HT-29 (cell line): ENCODE measurements around the gene CHRNB2. TPM values are rescaled to one million over a fixed set of nuclear protein-coding genes. Genes with fewer than 3 reads are reported as not detected.
"Not testable (repeated sequence)": the region's sequence is repeated elsewhere in the genome, so short reads cannot be mapped to it uniquely, and the experiment has no call there.

ENCODE experiments used
- DNase-seq: peaks from one replicate; pipeline ENCODE4 v3.0.0-alpha.2; 2015; ENCODE audit warnings: low spot score
- total RNA-seq: library from RNA; depleted of rRNA; stranded (reverse); fragments of >200 nt; shearing (Covaris generic); gene quantifications from 2 replicates; pipeline ENCODE4 v1.2.3, GENCODE V29; 2014; rRNA removed

The CHRNB2 gene, protein sequence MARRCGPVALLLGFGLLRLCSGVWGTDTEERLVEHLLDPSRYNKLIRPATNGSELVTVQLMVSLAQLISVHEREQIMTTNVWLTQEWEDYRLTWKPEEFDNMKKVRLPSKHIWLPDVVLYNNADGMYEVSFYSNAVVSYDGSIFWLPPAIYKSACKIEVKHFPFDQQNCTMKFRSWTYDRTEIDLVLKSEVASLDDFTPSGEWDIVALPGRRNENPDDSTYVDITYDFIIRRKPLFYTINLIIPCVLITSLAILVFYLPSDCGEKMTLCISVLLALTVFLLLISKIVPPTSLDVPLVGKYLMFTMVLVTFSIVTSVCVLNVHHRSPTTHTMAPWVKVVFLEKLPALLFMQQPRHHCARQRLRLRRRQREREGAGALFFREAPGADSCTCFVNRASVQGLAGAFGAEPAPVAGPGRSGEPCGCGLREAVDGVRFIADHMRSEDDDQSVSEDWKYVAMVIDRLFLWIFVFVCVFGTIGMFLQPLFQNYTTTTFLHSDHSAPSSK
- total RNA-seq, result not detected in 2 replicates

DNA sequence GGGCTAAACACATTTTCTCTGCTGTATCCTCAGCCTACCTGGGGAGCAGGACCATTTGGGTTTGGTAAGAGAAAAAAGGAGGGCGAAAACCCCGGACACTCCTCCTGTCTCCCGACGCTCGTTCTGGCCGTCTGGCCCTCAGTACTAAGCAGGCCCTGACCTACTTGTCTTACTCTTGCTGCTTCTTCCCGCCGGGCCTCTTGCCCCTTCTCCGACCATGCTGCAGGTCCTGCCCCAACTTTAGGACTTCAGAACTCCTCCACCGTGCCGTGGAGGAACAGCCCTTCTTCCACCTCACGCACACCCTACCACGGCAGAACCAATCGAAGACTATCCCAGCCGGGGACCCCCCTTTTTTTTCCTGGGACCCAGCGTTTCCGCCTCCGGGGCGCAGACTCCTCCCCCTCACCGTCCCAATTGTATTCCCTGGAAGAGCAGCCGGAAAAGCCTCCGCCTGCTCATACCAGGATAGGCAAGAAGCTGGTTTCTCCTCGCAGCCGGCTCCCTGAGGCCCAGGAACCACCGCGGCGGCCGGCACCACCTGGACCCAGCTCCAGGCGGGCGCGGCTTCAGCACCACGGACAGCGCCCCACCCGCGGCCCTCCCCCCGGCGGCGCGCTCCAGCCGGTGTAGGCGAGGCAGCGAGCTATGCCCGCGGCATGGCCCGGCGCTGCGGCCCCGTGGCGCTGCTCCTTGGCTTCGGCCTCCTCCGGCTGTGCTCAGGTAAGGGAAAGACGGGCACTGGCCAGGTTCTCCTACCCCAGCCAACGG, at the start of gene CHRNB2:
Gene CHRNB2, plus strand, starts transcription at position 393 of the 771 bp plus-strand sequence. Its CDS starts 267 bp downstream, at position 660.
- peak; percentile 33 for DNase-seq

DNA sequence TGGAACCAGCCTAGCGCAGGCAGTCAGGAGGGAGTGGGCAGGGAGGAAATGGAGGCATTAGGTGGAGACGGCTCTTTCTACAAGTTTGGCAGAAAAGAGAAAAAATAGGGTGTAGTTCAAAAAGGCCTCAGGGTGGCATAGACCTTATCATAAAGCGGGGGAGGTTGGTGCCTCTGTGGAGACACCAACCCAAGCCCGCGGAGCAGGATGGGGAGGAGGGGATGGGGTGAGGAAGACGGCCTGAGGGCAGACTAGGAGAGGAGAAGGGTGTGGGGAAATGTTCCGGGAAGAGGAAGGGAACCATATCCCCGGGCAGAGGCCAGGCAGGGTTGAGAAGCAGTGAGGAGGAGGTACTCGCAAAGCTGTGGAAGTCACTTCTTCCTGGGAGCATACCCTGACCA, 48.0 kb upstream of the CHRNB2 start:
- DNase-seq, result no peak

DNA sequence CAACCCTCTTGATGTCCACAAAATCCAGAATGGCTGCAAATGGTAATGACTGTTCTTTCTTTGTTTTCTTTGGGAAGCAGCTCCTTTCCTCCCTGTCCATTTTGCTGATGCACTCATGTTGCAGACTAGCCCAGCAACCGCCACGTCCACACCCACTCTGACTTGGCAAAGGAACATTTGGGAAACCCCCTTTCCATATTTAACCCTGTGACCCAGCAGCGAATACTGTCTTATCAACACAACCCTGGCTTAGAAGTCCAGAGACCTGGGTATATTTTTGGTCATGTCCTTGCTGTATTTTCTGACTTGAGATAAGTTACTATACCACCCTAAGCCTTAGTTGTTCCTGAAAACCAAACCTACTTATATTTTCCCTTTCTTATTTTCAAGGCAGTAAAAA, 47.2 kb upstream of the CHRNB2 start:
- DNase-seq, result no peak

DNA sequence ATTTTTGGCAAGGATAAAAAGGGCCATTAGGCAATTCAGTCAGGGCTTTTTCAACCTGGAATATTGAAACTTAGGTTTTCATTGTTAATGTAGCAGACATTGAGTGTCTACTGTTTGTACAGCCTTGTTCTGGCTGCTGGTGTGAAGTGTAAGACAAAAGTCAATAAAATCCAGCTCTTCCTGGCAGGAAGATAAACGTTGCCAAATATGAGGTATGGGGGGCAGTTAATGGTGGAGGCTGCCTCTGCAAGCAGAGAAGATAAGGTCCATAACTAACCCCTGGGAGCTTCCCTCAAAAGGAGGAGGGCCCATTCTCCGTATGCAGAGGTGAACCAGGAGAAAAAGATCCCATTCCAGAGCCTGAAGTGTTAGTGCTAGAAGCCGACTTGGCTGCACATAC, 45.9 kb upstream of the CHRNB2 start:
- DNase-seq, result no peak

DNA sequence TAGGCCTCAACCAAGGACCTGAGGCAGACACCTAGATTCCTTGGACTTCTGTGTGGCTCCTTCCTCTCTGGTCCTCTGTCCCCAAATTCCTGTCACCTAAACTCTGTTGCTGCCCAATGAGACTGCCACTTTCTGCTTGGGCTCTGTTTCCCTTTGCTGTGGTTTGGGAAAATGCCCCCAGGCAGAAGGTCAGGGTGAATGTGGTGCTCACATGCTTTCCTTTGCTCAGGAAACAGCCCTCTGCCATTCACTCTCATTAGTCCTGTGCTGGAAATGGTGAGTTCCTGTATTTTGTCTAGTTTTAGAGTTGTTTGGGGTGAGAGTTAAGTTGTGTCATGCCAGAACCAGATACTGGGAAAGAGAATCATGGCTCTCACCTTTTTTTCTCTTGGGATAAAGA, 42.7 kb upstream of the CHRNB2 start:
- DNase-seq, result no peak

DNA sequence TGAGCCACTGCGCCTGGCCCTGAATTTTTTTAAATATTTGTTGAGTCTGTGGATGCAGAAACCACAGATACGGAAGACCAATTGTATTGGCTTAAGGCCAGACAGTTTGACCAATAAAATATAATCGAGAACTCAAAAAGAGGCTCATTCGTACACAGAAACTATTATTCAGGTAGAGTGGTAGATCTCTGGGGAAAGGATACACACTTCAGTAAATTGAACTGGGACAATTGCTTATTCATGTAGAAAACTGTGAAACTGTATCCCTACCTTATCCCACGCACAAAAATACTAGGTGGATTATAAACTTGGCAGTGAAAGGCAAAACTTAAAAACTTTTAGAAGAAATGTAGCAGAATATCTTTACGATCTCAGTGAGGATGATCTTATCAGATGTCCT, 40.4 kb upstream of the CHRNB2 start:
- DNase-seq, result no peak

DNA sequence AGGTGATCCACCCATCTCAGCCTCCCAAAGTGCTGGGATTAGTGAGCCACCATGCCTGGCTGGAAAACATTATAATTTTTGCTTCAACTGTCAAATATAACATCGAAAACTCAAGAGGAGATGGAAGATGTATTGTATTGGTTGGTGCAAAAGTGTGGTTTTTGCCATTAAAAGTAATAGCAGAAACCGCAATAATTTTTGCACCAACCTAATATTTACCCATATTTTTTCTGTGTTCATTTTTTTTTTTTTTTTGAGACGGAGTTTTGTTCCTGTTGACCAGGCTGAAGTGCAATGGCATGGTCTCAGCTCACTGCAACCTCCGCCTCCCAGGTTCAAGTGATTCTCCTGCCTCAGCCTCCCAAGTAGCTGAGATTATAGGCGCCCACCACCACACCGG, 38.3 kb upstream of the CHRNB2 start:
- DNase-seq, result no peak

DNA sequence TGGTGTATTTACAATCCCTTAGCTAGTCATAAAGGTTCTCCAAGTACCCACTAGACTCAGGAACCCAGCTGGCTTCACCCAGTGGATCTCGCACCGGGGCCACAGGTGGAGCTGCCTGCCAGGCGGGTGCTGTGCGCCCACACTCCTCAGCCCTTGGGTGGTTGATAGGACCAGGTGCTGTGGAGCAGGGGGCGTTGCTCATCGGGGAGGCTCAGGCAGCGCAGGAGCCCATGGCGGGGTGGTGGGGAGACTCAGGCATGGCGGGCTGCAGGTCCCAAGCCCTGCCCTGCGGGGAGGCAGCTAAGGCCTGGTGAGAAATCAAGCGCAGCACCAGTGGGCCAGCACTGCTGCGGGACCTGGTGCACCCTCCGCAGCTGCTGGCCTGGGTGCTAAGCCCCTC, 35.6 kb upstream of the CHRNB2 start:
- DNase-seq, result not testable (repeated sequence)

DNA sequence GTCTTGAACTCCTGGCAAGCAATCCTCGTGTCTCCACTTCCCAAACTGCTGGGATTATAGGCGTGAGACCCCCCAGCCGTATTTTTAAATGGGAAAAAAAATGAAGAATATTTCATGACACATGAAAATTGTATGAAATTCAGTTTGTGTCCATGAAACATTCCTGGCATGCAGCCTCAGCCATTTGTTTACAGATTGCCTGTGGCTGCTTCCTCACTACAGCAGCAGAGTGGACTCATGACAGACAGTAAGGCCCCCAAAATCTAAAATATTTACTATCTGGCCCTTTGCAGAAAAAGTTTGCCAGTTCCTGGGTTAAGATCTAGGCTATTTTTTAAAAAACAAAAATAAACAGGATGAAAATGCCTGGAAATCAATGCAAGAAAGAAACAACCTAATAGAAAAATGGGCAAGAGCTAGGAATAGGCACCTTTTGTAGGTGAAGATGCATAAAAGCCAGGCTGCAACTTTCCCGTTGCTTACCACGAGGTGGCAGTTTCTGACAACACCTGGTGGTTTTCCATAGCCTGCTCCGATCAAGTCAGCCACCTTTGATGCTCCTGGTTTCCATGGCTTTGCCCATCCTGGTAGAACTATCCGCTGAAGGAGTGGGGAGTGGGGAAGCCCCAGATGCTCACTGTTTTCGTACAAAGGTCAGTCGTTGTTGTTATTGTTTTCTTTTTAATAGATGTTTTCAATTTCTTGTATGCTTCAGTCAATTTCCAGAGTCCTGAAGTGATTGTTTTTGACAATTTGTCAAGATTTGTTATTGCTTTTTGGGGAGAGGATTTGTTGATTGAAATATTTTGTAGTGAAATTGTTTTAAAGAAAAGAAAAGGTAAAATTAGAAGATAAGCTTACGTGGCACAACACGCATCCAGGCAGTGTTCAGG, 33.4 kb upstream of the CHRNB2 start:
- peak; percentile 74 for DNase-seq

DNA sequence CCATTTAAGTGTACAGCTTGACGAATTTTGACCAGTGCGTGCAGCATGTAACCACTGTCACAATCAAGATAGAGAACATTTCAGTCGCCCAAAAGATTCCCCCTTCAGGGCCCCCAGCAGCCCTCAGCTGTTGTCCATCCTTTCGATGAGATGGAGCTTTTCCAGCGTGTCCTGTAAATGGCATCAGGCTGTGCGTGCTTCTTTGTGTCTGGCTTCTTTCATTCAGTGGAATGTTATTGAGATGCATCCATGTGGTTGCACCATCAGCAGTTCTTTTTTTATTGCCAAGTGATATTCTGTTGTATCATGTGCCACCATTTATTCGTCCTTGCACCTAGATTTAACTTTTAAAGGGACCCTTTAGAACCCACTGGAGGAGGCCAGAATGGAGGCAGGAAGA, 31.0 kb upstream of the CHRNB2 start:
- no peak for DNase-seq

DNA sequence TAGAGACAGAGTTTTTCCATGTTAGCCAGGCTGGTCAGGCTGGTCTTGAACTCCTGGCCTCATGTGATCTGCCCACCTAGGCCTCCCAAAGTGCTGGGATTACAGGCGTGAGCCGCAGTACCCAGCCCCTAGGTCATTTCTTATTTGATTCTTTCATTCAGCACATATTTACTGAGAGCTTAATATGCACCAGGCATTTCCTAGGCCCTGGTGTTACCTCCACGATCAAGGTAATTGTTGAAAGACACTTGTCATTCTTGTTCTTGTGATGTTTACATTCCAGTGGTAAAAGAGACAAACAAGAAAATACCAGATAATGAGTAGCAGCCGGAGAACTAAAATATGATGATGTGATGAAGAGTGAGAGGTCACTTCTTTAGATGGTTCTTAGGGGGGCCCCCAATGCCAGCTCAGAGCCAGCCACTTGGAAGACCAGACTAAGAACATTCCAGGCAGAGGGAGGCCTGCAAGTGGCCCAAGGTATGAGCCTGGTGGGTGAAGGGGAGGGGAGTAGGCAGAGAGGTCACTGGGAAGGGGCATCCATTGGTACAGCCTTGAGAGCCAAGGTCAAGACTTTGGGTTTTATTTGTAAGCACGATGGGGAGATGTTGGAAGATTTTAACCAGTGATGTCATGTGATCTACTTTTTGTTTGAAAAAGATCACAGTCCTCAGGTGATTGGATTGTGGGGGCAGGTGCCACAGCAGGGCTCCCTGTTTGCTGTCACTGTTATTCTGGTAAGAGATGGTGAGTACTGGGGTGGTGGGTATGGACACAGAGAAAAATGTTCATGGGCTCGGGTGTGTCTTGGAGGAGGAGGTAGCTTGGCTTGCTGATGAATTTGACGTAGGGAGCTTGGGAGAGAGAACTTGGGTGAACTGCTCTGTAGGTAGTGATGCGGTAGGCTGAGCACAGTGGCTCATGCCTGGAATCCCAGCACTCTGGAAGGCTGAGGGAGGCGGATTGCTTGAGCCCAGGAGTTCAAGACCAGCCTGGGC, 27.8 kb upstream of the CHRNB2 start:
- no peak for DNase-seq

DNA sequence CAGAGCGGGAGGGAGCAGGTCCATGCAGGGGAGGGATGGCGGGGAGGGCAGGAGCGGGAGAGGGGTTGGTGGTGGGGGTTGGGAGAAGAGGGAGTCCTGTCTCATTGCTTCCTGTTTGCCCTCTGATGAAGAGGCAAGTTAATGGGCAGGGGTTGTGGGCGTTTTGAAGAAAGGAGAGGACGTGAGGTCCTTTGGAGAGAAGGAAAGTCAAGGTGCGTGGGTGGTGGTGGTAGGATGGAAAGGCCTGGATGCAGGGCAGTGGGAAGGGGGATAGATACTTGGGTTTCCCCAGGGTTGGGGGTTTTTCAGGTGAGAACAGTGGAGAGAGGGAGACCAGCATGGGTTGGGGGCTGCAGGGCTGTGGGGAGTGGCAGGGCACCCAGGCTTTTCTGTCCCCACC, 26.3 kb upstream of the CHRNB2 start:
- DNase-seq, result no peak

DNA sequence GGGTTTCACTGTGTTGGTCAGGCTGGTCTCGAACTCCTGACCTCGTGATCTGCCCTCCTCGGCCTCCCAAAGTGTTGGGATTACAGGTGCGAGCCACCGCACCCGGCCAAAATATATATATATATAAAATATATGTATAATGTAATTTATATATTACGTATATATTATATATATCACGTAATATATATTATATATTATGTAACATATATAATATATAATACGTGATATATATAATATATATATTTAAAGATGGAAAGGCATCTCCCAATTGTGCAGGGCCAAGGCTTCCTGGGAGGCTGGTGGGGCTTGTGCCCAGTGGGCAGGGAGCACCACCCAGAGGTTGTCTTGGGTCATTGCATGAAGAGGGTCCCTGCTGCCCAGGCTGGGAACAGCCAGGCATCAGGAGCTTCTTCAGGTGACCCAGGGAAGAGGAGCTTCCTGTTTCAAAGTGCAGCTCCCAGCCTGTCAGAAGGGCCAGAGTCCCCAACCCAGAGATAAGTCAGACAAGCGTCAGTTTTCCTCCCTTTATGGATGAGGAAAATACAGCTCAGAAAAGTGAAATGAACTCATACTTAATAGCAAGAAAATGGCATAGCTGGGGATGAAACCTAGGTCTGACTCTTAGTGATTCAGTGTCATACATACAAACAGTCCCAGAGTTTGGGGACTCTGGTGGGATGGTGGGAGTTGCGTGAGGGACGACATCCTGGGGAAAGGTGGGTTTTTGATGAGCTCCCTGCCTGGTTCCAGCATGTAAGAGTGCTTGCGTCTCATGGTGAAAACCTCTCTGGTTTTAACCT, 21.1 kb upstream of the CHRNB2 start:
- peak; percentile 81 for DNase-seq

DNA sequence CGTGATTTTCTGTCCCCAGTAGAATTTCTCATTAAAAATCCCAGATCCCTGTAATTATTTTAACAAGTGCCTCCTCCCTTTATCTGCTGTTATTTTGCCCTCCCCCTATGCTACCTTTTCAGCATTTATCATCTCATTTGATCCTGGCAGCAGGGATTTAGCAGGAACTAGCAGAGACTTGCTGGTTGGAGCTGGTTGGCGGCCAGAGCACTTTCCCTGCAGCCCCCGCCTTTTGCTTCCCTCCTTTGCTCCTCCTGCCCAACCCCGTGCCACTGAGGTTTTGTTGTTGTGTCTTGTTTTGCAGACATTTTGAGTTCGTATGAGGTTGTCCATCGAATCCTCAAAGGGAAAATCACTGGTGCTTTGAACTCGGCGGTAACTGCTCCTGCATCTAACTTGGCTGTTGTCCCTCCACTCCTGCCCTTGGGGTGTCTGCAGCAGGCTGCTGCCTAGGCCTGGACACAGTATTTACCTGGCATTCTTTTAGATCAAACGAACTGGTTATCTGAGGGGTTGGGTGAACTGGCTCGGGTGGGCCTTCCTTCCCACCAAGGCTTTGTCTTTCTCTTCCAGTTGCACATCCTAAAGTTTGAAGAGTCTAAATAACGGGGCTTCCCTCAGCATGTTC, 20.4 kb upstream of the CHRNB2 start:
- no peak for DNase-seq

DNA sequence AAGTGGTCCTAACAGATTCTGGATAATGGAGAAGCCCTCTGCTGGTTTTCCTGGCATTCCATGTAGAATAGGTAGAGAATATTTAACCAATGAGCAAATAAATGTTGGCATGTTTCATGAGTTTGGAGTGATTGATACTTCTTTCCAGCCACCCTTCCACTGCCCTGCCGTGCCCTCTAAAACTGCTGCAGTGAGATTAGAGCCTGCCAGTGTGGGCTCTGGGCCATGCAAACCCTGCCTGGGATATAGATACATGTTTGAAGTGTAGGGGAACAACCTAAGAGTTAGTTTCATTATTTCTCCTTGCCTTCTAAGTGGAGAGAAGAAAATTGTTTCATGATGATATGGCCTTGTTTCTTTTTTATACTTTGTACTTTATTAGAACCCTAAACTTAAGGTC, 19.6 kb upstream of the CHRNB2 start:
- no peak for DNase-seq

DNA sequence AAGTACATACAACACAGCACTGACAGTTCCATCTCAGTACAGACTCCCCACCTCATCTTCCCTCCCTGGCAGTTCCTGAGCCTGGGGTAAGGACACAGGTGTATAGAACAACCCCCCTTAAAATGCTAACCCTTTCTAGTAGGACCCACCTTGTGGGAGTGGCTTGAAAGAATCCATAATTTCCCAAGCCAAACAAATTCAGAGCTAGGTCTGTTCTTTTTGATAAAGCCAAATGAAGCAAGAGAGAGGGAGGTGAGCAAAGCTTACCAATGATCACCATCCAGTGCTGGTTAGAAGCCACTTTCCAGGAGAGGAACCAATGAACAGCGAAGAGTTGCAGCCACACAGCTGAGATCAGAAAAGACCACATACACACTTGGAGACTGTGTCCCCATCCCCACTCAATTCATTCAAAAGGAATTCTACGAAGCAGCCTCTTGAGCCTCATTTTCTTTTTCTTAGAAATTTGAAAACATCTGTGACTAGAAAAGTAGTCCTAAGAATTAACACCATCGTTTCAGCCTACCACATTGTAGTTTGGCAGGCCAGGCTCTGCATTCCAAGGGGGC, 18.3 kb upstream of the CHRNB2 start:
- DNase-seq, result no peak

DNA sequence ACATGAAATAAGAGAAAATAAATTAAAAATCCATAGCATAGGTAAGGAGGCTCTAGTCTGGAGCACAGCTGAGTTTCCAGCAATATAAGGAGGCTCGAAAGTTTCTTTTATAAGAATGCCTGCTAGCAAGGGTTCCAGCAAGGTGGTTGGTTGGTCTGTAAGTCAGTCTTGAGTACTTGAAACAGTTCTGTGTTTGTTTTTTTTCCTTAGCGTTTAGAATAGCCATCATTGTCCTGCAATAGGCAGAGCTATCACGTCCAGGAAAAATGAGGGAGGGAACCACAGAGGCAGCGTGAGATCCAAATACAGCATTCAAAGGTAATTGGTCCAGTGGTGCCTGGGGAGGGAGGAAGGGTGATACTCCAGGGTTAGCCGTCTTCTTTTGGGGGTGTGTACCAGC, 17.5 kb upstream of the CHRNB2 start:
- DNase-seq, result no peak

DNA sequence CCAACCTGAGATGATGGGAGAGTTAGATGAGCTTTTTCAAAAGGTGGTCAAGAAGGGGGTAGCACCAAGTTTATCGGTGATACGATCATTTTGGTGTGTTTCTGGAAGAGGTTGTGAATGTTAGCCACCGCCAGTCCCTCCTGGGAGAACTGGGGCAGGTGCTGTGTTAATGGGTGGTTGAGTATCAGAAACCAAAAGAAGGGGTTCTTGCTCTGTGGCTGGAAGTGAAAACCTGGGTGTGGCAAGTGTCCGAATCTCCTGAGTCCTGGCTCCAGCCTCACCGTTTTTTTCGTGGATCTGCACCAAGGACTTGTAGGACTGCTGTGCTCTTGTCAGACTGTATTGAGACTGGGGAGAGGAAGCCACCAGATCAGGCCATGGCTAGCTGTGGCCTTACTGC, 16.9 kb upstream of the CHRNB2 start:
- DNase-seq, result no peak

DNA sequence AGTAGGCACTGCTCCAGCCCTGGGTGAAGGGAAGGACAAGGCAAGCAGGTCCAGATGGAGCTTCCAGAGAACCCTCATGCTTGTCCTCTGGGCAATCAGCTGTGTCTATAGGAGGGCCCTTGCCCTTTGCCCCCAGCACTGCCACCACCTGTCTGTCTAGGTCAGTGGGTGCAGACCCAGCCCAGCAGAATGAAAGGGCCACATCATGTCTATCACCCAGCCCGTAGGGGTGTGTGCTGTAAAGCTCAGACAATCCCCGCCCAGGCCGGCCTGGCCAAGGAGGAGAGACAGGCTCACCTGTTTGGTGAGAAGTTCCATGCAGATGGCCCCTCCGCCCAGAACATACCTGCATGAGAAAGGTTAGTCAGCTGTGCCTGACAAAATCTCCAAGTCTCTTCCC, 16.1 kb upstream of the CHRNB2 start:
- DNase-seq, result no peak
